ENCODE results near the gene CDK6. TPM values are rescaled to one million over a fixed set of nuclear protein-coding genes. Genes with fewer than 3 reads are reported as not detected.

Gene CDK6
- total and polyA plus RNA-seq, 10 donors, result 0.91 to 37.8 (median 25.5) TPM

DNA sequence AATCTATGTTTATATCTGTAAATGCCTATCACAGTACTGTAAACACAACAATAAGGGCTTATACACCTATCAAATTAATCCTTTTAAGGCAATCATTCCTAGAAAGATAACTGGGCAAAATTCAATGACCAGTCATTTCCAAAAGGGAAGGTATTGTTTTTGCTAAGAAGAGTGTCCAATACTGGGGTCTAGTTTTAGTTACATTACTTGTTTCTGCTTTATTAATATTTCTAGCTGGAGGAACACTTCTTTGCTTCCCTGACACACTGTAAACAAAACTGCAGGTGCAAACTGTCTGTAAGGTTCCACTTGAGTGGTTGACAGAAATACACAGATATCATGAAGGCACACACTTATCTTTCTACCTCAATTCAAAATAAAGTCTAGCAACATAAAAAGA lies 162.0 kb downstream of the CDK6 start:
- no peaks in the 10 kb centered on the region for H3K27me3 ChIP-seq (replicated peaks in 1 of 7)
- no peak overlapping the region for H3K27ac ChIP-seq
- H3K36me3 ChIP-seq, result peaks cover 0 to 21% (median 0%) of the 10 kb centered on the region in 6 donors
- no peak for TF ChIP-seq POLR2AphosphoS5 (IDR thresholded peaks at IDR 0.05)
- TF ChIP-seq, protein P1, sequence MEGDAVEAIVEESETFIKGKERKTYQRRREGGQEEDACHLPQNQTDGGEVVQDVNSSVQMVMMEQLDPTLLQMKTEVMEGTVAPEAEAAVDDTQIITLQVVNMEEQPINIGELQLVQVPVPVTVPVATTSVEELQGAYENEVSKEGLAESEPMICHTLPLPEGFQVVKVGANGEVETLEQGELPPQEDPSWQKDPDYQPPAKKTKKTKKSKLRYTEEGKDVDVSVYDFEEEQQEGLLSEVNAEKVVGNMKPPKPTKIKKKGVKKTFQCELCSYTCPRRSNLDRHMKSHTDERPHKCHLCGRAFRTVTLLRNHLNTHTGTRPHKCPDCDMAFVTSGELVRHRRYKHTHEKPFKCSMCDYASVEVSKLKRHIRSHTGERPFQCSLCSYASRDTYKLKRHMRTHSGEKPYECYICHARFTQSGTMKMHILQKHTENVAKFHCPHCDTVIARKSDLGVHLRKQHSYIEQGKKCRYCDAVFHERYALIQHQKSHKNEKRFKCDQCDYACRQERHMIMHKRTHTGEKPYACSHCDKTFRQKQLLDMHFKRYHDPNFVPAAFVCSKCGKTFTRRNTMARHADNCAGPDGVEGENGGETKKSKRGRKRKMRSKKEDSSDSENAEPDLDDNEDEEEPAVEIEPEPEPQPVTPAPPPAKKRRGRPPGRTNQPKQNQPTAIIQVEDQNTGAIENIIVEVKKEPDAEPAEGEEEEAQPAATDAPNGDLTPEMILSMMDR (IDR thresholded peaks at IDR 0.05 in 8 of 11, conservative IDR thresholded peaks at IDR 0.05 in 3 of 11), result no peak
- H3K4me3 ChIP-seq, result no peak overlapping the region
- H3K9me3 ChIP-seq, result no peaks in the 10 kb centered on the region
- intact Hi-C loops (cut with DNase I; ENCODE audit: low total_unique reads), result no loop called here
- H3K4me1 ChIP-seq, result peaks cover 0 to 2% (median 0%) of the 10 kb centered on the region in 6 donors
- DNase-seq, result no peak

DNA sequence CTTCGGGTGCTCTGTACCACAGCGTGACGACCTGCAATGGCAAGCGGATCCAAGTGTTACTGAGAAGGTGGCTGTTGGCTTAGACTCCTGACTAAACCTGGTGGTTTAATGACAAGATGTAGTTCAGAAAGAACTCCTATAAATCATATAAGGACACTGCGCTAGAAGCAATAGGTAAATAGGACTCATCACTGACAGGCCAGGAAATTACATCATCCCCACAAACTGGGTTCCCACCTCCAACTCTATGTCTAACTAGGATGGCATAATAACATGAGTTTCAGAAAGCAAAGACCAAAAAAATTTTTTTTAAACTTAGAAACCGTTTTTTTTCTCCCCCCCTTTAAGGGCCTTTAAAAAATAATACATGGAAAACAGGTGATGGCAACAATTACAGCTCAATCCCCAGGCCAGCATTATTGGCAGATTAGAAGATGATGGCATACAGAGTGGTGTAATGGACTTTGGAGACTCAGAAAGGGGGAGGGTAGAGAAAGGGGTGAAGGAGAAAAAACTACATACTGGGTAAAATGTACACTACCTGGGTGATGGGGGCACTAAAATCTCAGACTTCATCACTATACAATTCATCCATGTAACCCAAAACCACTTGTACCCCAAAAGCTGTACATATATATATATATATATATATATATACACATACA lies 164.7 kb downstream of the CDK6 start:
- H3K9me3 ChIP-seq, result no peaks in the 10 kb centered on the region

DNA sequence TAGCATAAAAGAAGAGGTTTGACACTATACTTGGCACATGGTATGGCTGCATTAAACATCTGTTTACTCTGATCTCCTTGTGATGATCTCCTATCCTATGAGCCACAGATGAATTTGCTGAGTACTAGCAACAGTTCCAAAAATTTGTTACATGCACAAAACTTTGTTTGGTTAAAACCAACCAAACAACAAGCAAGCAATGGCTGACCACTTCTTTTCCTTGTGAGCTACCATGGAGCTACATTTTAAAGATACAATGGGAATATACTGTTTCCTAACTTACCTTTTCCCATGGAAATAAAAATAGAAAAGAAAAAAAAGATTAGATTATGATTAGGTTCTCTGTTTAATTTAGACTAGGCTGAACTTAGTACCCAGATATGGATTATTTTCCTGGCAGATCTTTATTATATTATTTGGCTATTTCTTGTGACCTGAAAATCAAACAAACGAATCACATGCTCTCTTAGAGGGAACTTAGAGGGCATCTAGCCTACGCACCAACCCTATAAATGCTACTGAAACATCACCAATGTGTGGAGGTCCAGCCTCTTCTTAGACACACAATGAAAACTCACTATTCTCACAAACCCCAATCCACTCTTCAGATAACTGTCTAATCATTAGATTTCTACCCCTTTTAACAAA lies 166.0 kb downstream of the CDK6 start:
- H3K9me3 ChIP-seq, result no peaks in the 10 kb centered on the region
- H3K27ac ChIP-seq, result no peak overlapping the region
- intact Hi-C loops (cut with DNase I; ENCODE audit: low total_unique reads), result no loop called here
- no peak overlapping the region for H3K4me3 ChIP-seq
- H3K27me3 ChIP-seq (replicated peaks in 1 of 7), result no peaks in the 10 kb centered on the region
- no peak for TF ChIP-seq POLR2AphosphoS5 (IDR thresholded peaks at IDR 0.05)
- TF ChIP-seq, protein P1 (IDR thresholded peaks at IDR 0.05 in 8 of 11, conservative IDR thresholded peaks at IDR 0.05 in 3 of 11), result no peak
- TF ChIP-seq POLR2A (IDR thresholded peaks at IDR 0.05), result no peak
- peaks cover 0 to 2% (median 0%) of the 10 kb centered on the region in 6 donors for H3K4me1 ChIP-seq
- 86 to 97% (median 95%) methylated on average over 2 of the region's 2 CpGs for WGBS, 5 donors
- H3K36me3 ChIP-seq, result peaks cover 0 to 31% (median 0%) of the 10 kb centered on the region in 6 donors
- no peak for DNase-seq

More for the DNA sequence above, 164.7 kb downstream of the CDK6 start:
- Histone ChIP-seq H3K27me3 (replicated peaks in 1 of 7) (no peaks in the 10 kb centered on the region), H3K36me3 (peaks cover 0 to 31% (median 0%) of the 10 kb centered on the region in 6 donors), H3K4me3 (no peak overlapping the region), H3K27ac (no peak overlapping the region), H3K4me1 (peaks cover 0 to 2% (median 0%) of the 10 kb centered on the region in 6 donors)
- 84 to 93% (median 87%) methylated on average over 6 of the region's 6 CpGs for WGBS, 5 donors
- intact Hi-C loops (cut with DNase I; ENCODE audit: low total_unique reads), result no loop called here
- DNase-seq, result no peak
- TF ChIP-seq POLR2AphosphoS5 (IDR thresholded peaks at IDR 0.05) (no peak), POLR2A (IDR thresholded peaks at IDR 0.05) (no peak)
- TF ChIP-seq, protein P1 (IDR thresholded peaks at IDR 0.05 in 8 of 11, conservative IDR thresholded peaks at IDR 0.05 in 3 of 11), result no peak

DNA sequence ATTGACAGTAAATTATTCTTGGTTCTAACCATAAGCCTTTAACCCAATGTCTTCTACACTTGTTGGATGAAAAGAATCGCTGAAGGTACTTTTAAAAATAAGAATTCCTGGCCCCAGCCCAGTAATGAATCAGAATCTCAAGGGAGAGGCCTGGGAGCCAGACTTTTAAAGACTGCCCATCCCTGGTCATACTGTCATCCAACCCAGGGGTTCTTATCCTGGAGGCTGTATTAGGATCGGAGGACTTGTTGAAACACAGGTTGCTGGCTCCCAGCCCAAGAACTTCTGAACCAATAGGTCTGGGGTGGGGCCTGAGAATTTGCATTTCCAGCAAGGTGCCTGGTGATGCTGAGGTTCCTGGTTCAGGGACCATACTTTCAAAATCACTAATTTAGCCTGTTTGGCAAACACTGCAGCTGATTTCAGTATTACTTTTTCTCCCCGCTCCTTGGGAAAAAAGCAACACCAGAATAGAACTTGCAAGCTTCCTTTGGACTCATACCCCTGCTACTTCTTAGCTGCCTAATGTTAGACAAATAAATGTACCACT lies 166.7 kb downstream of the CDK6 start:
- 80 to 96% (median 94%) methylated on average over 3 of the region's 3 CpGs for WGBS, 5 donors

More for the DNA sequence above, 166.7 kb downstream of the CDK6 start:
- Histone ChIP-seq H3K4me3 (no peak overlapping the region), H3K4me1 (peaks cover 0 to 2% (median 0%) of the 10 kb centered on the region in 6 donors), H3K9me3 (no peaks in the 10 kb centered on the region), H3K36me3 (peaks cover 0 to 31% (median 0%) of the 10 kb centered on the region in 6 donors), H3K27me3 (replicated peaks in 1 of 7) (no peaks in the 10 kb centered on the region), H3K27ac (no peak overlapping the region)
- no peak for DNase-seq
- intact Hi-C loops (cut with DNase I; ENCODE audit: low total_unique reads), result no loop called here
- TF ChIP-seq, protein P1 (IDR thresholded peaks at IDR 0.05 in 8 of 11, conservative IDR thresholded peaks at IDR 0.05 in 3 of 11), result no peak
- TF ChIP-seq POLR2AphosphoS5 (IDR thresholded peaks at IDR 0.05) (no peak), POLR2A (IDR thresholded peaks at IDR 0.05) (no peak)

Data from spleen (tissue), 11 donors.